HG03378 (cell line): Measurements from ENCODE around the gene SNX5.

ENCODE experiments used
- ATAC-seq: cut with Tn5 transposase; IDR thresholded peaks from one replicate; pipeline ENCODE4 v1.9.1; 2021; ENCODE audit warnings: mild to moderate bottlenecking, moderate library complexity; ENCODE audit not compliant: unreplicated experiment

SNX5 gene

GRCh38 chr20:17968366-17969277 is at the start of gene SNX5, which contains the start of gene MGME1:
Gene SNX5, minus strand, starts transcription at chr20:17968794. Its CDS starts 369 bp downstream, at chr20:17968425.
Gene MGME1, plus strand, starts transcription at chr20:17969018. Its CDS starts 842 bp downstream, at chr20:17969860.
- peak; percentile 72 for ATAC-seq

- ATAC-seq: no peak
Observed at GRCh38 chr20:18018100-18018499, 49.5 kb upstream of the SNX5 start.

DNA sequence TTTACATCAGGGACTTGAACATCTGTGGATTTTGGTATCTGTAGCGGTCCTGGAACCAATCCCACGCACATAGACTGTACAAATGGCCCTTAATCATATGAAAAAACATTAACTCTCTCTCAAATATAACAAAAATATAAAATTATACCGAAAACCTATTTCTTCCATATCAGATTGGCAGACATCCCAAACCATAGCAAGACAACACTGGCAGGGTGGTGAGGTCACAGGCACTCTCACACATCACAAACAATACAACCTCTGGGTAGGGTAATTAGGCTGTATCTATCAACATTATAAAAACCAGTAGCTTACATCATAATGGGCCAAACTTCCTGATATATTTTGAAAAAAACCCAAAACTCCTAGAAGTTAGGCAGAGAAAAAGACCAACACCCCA is 48.2 kb upstream of the SNX5 start:
- ATAC-seq: no peak

GRCh38 chr20:18014411-18014810 is 45.8 kb upstream of the SNX5 start:
- ATAC-seq: no peak

DNA sequence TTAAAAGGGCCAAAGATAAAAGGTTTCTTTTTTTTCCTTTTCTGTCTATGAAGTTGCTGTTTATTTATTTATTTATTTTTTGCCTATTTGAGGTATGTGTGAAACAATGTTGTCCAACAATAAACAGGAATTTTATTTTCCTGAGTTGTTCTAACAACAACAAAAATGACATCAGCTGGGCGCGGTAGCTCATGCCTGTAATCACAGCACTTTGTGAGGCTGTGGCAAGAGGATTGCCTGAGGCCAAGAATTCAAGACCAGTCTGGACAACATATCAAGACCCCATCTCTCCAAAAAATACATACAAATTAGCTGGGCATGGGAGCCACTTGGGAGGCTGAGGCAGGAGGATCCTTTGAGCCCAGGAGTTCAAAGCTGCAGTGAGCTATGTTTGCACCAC is 44.3 kb upstream of the SNX5 start:
- no peak for ATAC-seq

DNA sequence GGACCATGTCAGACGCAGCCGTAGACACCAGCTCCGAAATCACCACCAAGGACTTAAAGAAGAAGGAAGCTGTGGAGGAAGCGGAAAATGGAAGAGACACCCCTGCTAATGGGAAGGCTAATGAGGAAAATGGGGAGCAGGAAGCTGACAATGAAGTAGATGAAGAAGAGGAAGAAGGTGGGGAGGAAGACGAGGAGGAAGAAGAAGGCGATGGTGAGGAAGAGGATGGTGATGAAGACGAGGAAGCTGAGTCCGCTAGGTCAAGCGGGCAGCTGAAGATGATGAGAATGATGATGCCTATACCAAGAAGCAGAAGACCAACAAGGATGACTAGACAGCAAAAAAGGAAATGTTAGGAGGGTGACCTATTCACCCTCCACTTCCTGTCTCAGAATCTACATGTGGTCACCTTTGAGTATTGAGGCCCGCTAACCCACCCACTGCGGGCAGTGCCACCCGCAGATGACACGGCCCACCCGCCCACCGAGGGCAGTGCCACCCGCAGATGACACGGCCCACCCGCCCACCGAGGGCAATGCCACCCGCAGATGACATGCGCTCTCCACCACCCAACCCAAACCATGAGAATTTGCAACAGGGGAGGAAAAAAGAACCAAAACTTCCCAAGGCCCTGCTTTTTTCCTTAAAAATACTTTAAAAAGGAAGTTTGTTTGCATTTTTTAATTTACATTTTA is 43.5 kb upstream of the SNX5 start:
- ATAC-seq: no peak

GRCh38 chr20:18011482-18011881 is 42.9 kb upstream of the SNX5 start:
- no peak for ATAC-seq

DNA sequence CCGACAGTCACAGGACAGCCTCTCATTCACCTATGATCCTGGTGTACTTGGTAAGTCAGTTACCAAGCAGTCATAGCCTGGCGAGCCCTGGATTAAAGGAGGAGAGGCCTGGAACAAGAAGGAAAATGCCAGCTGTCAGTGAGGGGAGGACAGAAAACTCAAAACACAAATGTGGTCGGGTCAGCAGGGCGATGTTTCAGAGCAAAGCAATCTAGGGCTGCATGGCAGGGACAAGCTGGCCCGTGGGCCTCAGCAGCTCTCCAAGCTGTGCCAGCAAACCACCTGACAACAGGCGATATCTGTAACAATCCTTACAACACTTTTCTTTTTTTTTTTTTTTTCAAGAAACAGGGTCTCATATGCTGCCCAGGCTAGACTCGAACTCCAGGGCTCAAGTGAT is 40.5 kb upstream of the SNX5 start:
- no peak for ATAC-seq

GRCh38 chr20:18007534-18008292 is 39.1 kb upstream of the SNX5 start:
- ATAC-seq: no peak

- no peak for ATAC-seq
Observed at GRCh38 chr20:18006684-18007083, 38.1 kb upstream of the SNX5 start.

- ATAC-seq: no peak
Observed at GRCh38 chr20:18005990-18006364, 37.4 kb upstream of the SNX5 start.

- peak; percentile 96 for ATAC-seq
Observed at GRCh38 chr20:18005170-18005989, 36.8 kb upstream of the SNX5 start.

GRCh38 chr20:18004384-18005031 is 35.9 kb upstream of the SNX5 start:
- no peak for ATAC-seq

DNA sequence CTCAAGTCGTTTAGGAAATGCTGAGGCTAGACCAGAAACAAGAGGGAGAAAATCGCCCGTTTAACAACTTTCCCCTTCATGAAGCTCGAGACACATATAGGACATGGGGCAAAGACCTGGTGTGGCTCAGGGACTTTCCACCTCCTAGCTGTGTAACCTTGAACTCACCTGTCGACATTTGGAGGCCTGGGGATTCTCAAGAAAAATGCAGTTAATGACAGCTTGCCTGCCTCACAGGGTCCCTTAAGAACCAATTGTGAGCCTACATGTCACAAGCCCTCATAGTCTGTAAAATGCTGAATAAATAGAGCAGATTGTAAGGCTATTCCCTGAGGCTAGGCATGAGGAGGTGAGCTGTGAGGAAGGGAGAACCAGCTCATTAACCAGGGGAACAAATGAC is 35.3 kb upstream of the SNX5 start:
- ATAC-seq: peak; percentile 32

- no peak for ATAC-seq
Observed at GRCh38 chr20:18001131-18001921, 32.7 kb upstream of the SNX5 start.

DNA sequence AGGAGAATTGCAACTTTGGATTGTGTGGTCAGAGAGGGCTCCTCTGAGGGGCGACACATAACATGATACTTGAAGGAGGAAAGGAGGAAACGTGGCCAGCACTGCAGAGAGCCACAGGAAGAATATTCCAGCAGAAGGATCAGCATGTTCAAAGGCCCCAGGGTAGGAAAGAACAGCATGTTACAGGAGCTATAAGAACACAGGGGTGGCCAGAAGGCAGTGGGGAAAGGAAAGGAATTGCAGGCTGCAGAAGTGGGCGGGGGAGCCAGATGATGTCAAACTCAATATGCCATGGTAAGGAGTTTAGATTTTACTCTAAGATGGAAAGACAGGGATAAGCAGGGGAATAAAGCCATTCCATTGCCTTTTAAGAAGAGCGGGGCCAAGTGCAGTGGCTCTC is 31.0 kb upstream of the SNX5 start:
- no peak for ATAC-seq

- no peak for ATAC-seq
Observed at GRCh38 chr20:17998446-17998845, 29.9 kb upstream of the SNX5 start.

DNA sequence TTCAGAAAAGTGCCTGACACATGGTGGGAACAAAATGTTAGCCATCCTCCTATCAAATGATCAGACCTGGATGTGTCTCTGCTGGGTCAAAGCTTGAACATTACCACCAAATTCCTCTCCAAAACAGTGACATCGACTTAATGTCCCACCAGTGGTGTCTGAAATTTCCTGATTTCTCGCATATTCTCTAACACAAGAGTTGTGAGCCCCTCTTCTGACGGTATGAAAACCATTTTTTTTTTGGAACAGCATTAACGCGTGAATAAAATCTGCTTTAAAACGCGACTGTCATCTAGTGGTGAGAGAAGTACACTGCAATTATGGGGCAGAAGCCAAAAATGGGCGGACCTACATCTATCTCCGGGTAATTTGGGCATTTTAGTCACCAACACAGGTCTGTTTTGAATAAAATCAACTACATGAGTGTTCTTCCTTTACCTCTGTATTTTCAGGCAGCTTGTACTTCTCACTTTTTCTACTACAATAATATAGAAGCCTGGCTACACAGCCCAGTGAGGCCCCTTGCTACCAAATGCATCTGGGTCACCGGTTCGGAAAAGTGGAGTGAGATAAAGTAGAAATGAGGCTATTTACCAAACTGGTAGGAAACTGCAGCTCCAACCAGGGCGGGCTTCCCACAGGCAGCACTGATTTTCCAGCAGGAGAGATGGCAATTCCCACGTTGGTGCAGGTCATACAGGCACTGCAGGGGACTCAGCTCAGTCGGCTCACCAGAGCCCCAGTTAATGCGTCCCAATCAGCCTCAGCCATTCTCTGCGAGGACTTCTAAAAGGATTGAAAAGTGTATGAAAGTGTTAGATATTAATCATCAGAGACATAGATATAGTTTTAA is 27.6 kb upstream of the SNX5 start:
- no peak for ATAC-seq
